MM.1S (cell line): ENCODE measurements around the gene CDH2.

Source experiments
- EZH2 ChIP-seq: fragments of 300-600 bp; sonication (generic); optimal IDR thresholded peaks from 2 replicates; pipeline ENCODE3; 2017; ENCODE audit warnings: low read depth, mild to moderate bottlenecking, antibody characterized with exemption, low read length, mixed read lengths
- TF ChIP-seq, protein P1 (sequence below): fragments of 300-600 bp; sonication (generic); IDR thresholded peaks from 2 replicates; pipeline ENCODE4 v1.5.1; 2016; ENCODE audit warnings: antibody characterized with exemption, low read length, mixed read lengths

DNA sequence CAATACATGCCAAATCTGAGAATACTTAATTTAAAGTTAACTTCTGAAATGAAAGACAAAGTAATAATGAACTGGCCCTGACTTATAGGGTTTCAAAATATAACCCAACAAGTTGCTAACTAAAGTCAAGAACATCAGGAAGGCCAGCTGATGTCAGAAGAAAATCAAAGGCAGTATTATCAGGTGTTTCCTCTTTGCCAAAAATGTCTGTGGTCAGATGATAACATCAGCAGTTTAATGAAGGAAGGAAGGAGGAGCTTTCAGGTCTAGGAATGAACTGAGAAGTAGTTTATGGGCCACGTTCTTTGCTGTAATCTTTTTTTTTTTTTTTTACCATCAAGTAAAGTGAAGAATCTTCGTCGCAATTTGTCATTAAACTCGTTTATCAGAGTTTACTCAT is 40.9 kb downstream of the CDH2 start:
- TF ChIP-seq, protein P1, sequence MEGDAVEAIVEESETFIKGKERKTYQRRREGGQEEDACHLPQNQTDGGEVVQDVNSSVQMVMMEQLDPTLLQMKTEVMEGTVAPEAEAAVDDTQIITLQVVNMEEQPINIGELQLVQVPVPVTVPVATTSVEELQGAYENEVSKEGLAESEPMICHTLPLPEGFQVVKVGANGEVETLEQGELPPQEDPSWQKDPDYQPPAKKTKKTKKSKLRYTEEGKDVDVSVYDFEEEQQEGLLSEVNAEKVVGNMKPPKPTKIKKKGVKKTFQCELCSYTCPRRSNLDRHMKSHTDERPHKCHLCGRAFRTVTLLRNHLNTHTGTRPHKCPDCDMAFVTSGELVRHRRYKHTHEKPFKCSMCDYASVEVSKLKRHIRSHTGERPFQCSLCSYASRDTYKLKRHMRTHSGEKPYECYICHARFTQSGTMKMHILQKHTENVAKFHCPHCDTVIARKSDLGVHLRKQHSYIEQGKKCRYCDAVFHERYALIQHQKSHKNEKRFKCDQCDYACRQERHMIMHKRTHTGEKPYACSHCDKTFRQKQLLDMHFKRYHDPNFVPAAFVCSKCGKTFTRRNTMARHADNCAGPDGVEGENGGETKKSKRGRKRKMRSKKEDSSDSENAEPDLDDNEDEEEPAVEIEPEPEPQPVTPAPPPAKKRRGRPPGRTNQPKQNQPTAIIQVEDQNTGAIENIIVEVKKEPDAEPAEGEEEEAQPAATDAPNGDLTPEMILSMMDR, result no peak
- no peak for TF ChIP-seq EZH2
